CD4-positive, alpha-beta T cell treated with Interleukin-12 subunit alpha and Interleukin-12 subunit beta, for 1 hour (primary cell): Measurements from ENCODE around the gene CD74.
A peak's percentile ranks its signal among the peaks of the same experiment; 100 is the strongest.
"Not testable (repeated sequence)": the region's sequence is repeated elsewhere in the genome, so short reads cannot be mapped to it uniquely, and the experiment has no call there.

Experiments
- DNase-seq: peaks from one replicate; pipeline ENCODE4 v3.0.0-alpha.2; 2020

The CD74 gene

DNA sequence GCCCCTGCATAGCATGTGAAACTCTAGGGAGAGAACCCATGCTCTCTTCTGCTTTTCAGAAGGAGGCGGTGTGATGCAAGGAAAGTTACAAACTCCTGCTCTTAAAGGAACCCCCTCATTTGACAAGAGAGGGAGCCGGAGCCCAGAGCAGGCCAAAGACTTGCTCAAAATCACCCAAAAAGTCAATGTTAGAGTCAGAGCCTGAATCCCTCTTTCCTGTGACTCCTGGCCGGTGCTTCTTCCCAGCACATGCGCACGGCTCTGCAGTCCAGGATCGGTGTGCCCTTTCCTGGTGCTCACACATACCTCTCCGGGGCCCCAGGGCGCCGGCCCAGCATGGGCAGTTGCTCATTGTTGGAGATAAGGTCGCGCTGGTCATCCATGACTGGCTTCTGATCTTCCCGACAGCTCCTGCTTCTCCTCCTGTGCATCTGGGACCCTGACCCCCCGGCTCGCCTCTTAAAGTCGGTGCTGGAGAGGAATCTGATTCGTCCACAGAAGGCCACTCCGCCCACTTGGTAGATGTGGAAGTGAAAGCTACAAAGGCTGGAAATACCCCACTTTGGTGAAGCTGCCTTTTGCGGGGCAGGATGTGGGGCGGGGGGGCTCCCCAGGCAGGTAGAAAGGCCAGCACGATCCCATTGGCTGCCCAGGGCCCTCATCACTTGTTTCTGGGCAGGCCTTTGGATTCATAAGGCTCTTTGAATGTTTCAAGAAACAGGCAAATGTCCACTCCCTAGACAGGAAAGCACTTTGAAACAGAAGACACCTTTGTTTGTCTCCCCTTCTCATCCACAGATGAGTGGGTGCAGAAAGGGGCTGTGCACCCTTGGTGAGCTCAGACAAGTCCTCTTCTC is at the start of gene CD74:
Gene CD74, minus strand, starts transcription at position 592 of the 857 bp plus-strand sequence. Its CDS starts 161 bp downstream, at position 431.
- DNase-seq: peak; percentile 97

DNA sequence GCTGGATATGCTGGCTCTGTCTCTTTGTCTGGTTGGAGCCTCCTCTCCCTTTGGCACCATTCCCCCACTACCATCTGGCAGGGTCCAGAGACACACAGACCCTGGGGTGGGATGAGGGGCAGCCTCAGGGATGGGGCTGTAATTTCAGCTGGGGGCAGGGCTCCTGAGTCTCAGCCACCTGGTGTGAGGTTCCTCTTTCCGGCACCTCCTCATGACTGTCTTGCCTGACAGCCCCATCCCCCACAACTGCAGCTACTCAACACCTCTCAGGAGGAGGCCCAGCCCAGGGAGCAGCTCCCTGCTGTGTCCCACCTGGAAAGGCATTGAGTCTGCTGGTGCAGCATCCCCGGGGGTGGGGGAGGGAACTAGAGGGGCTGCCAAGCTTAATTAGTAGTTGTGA is 48.5 kb upstream of the CD74 start:
- DNase-seq: no peak

DNA sequence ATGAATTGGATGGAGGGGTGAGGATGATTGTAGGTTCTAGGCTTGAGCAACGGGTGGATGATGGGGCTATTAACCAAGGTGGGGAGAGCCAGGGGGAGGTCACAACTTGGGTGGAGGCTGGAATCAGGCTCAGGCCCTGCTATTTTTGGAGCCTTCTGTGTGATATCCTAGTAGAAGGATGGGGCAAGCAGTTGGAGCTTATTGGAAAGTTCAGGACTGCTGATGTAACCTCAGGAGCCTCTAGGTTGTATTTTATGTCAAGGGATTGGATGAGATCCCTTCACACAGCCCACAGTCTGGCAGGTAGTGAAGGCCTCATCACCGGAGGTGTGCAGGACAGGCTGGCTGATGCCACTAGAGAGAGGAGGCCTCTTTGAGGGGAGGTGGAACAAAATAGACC is 48.1 kb upstream of the CD74 start:
- no peak for DNase-seq

DNA sequence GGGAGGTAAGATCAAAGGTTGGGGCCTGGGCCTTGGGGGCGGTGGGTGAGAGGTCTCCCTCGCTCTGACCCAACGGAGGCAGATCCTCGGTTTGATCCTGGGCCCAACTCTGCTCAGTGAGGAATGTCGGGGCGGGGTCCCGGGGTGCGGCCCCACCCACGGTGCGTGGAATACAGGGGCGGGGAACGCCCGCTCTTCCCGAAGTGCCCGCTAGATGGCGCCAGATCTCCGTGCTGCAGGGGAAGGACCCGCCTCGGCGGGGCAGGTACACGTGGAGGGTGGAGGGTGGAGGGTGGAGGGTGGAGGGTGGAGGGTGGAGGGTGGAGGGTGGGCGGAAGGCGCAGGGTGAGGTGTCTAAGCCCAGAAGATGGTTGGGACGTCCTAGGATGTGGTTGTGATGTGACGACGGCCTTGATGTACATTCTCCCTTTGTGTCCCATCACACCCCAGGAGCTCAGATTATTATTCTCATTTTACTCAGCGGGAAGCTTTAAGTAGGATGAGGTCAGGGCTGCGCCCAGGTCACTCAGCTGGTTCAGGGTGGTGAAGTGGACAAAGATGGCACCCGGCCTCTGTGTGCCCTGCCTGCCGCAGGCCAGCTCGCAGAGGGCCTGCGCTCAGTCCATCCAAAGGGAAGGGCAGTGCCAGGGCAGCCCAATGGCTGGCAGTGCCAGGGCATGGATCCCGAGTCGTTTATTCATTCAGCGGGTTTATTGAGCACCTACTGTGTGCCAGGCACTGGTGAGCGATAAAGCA is 46.3 kb upstream of the CD74 start:
- DNase-seq: peak; percentile 87

DNA sequence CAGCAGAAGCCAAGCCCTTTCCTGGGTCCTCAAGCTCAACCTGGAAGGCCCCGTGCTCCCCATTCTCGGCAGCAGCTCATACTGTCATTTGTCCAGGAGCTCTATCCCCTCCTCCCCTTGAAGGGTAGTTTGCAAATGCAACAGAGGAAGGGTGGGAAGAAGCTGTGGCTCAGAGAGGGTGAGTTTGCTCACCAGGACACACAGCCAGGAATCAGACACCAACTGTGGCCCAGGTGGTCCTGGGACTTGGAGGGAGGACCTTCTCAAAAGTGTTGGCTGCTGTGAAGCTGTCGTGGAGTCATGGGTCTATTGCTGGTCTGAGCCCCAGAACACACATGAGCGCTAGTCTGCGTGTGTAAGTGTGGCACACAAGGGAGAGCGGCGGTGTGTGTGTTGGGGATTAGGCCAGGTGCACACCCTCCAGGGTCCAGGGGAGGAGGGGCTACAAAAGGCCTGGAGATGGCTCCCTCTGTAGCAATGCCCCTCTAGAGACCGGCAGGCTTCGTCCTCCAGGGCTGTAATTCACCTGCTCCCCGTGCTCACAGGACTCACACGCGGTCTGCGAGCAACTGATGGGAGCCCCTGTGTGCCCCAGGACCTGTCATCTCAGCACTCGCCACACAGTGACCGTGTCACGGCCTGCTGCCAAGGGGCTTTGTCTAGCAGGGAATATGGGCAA is 45.0 kb upstream of the CD74 start:
- no peak for DNase-seq

DNA sequence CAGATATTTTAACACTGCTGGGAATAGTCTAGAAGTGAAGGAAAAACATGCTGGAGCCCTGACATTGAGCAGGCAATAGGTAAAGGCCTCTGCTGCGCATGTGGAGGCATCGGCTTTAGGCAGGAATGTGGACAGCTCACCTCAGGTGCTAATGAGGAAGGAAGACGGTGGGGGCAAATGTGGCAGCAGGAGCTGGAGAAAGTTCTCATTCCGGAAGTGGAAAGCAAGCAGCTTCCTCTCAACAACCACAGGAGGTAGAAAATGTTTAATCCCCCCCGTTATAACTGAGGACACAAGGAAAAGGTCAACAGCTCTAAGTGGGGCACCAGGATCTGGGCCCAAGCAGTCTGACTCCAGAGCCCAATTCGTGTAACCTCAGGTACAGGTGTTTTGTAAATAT is 44.4 kb upstream of the CD74 start:
- no peak for DNase-seq

DNA sequence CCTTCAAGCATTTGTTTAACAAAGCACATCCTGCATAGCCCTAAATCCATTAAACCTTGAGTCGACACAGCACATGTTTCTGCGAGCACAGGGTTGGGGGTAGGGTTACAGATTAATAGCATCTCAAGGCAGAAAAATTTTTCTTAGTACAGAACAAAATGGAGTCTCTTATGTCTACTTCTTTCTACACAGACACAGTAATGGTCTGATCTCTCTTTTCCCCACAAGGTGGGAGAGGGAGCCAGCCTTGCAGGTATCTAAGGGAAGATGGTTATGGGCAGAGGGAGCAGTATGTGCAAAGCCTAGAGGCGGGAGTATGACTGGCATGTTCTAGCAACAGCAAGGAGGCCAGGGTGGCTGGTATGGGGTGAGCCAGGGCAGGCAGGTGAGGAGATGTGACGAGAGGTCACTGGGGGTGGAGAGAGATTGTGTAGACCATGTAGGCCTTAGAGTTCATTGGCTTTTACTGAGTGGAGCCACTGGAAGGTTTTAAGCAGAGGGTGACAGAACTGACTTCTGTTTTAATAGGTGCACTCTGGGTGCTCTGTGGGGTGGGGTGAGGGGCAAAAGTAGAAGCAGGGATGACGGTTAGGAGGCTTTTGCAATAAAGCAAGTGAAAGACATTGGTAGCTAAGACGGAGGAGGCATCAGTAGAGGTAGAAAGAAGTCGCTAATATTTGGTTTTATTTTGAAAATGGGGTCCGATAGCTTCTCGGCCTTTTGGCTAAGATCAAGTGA is 42.0 kb upstream of the CD74 start:
- DNase-seq: no peak

DNA sequence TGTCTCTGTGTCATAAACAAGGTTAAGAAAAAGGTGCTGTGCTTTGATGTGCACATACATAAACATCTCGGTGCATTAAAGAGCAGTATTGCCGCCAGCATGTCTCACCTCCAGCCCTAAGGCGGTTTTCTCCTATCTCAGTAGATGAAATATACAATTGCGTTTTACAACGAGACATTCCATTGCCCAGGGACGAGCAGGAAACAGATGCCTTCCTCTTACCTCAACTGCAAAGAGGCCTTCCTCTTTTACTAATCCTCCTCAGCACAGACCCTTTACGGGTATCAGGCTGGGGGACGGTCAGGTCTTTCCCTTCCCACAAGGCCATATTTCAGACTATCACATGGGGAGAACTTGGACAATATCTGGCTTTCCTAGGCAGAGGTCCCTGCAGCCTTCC is 41.3 kb upstream of the CD74 start:
- not testable (repeated sequence) for DNase-seq

DNA sequence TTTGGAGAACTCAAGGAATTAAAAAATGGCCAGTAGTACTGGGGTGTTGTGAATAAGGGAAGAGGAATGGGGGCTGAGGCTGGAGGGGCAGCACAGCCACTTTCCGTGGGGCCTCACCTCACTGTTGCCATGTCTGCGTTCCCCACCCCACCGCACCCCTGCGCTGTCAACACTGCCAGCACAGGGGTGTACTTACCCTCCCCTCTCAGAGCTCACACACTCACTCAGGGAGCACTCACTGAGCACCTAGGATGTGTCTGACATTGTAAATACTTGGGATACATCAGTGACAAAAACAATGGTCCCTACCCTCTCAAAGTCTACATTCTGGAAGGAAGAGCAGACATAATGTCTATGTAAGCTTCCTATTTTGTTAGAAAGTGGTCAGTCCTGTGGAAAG is 40.2 kb upstream of the CD74 start:
- no peak for DNase-seq

DNA sequence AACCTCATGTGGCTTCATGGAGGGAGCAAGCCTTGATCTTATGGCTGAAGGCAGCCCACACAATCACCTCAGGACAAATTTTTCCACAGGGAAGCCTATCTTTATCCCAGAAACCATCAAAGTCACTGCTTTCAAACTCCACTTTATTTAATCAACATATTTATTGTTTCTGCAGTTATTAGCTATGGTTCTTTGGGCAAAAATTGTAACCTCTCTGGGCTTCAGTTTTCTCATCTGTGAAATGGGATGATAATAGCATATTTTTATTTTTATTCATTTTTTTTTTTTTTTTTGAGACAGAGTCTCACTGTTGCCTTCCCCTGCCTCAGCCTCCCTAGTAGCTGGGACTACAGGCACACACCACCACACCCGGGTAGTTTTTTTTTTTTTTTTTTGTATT is 38.9 kb upstream of the CD74 start:
- no peak for DNase-seq

DNA sequence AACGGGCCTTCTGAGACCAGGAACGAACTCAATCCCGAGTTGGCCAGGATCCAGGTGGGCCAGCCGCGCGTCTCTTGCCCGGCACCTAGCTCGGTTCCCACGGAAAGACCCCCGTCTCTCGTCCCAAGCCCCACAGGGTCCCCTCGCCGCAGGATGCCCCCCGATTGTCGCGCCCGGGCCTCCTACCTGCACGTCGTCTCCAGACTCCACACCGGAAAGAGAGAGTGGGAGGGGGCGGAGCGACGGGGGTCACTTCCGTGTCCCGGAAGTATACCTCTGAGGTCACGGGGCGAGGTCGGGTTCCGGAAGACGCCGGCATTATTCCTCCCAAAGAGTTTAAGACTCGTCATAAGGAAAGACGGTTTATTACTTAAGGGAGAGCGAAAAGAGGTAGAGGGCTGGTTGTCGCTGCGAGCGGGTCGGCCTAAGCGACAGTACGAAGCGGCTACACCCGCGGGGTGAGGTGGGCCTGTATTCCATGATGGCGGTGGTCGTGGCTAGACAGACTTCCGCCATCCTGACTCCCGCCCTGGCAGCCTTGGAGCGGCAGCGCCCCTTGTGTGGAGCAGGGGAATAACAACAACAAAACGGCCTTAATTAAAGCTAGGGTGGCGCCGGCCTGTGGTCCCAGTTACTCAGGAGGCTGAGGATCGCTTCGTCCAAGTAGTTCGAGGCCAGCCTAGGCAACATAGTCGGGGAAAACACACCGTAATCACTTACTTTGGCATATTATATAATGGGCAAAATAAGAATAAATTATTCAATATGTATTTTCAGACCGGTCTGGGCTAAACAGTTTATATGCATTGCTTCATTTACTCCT is 37.0 kb upstream of the CD74 start, which contains the start of gene RPS14:
Gene RPS14, minus strand, starts transcription at position 223 of the 823 bp plus-strand sequence. CDS start 2,006 bp downstream, outside the sequence.
- peak; percentile 93 for DNase-seq

DNA sequence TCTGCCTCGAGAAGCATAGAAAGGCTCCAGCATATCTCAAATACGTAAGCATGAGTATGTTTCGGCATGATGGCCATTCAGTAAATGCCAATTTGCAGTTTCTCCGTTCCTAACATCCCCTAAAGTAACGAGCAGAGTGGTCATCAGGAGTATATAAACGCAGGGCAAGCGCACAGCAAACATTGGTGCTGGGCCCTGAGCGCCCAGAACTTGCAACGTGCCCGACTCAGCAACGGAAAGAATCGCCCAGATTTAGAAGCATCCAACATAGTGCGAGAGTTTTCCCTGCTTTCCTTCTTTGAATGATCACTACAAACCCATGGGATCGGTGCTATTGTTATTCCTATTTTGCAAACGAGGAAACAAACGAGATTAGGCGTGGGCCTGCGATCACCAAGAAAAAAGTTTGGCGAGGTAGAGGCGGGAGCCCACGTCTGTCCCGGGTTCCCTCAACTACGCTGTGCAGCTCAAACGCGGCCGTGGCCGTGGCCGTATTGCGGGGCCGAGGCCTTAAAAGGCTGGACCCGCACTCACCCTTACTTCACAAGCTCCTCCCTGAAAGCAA is 36.3 kb upstream of the CD74 start:
- DNase-seq: no peak

DNA sequence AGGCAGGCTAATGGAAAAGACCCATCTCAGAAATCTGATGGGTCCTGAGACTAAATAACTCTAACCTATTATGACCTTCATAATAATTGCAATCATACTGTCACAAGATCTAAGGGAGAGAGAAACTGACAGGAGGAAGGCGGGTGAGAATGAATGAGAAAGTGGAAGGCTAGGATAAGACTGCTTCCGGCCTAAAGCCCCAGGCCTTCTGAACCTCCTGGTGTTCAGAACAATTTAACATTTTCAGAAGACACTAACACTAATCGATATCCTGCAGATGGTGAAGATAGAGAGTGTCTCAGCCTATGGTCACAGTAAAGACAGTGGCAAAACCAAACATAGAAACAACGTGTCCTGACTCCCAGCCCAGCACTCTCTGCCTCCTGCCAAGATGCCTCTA is 35.6 kb upstream of the CD74 start:
- no peak for DNase-seq

DNA sequence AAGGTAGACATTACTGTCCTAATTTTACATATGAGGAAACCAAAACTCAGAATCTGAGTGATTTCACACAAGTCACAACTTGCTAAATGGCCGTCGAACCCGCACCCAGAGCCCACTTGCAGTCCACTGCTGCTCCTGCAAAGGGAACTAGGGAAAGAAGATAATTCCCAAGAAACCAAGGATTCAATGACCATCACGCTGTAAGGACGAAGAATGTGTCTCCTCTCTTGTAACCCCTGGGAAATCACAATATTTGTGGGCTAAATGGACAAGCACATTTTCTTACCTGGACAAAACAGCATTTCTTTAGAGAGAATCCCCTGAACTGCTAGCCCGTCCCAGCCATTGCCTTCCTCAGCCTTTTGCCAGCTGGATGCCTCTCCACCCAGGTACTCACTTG is 34.5 kb upstream of the CD74 start:
- no peak for DNase-seq

DNA sequence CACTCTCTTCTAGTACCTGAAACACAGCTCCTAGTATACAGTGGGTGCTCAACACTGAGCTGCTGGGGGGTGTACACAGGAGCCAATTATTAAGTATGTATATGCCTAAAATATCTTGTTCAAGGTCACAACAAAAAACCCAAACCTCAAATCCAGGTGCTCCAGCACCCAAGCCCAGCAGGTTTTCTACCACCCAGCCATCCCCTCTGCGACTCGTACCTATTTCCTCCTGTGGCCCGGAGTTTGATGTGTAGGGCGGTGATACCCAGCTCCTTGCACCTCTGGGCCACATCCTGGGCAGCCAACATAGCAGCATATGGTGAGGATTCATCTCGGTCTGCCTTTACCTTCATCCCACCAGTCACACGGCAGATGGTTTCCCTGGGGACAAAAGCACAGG is 33.9 kb upstream of the CD74 start:
- no peak for DNase-seq

DNA sequence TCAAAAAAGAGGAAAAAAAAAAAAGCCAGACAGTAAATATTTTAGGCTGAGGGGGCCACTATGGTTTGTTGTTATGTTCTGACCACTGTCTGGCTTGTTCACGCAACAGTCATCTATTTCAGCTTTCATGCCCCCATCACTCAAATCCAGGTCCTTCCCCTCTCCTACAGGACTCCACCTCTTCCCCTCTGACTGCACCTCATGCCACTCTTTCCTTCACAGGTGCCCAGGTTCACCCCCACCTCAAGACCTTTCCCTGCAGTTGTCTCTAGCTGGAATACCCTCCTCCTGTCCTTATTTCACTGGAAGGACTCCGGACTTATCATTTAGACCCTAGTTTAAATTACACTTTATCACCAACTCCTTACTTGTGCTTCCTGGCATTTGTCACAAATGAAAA is 33.4 kb upstream of the CD74 start:
- DNase-seq: no peak

DNA sequence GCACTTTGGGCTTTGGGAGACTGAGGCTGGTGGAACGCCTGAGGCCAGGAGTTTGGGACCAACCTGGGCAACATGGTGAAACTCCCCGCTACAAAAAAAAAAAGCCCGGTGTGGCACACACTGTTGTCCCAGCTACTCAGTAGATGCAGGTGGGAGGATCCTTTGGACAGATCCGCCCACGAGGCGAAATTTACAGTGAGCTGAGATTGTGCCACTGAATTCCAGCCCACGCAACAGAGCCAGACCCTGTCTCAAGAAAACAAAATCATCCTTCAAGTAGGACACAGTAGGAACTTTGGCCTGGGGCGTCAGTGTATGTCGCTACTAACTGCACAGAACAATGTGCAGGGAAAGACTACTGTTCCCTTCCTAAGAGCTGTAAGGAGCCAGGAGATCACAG is 32.1 kb upstream of the CD74 start:
- DNase-seq: no peak

DNA sequence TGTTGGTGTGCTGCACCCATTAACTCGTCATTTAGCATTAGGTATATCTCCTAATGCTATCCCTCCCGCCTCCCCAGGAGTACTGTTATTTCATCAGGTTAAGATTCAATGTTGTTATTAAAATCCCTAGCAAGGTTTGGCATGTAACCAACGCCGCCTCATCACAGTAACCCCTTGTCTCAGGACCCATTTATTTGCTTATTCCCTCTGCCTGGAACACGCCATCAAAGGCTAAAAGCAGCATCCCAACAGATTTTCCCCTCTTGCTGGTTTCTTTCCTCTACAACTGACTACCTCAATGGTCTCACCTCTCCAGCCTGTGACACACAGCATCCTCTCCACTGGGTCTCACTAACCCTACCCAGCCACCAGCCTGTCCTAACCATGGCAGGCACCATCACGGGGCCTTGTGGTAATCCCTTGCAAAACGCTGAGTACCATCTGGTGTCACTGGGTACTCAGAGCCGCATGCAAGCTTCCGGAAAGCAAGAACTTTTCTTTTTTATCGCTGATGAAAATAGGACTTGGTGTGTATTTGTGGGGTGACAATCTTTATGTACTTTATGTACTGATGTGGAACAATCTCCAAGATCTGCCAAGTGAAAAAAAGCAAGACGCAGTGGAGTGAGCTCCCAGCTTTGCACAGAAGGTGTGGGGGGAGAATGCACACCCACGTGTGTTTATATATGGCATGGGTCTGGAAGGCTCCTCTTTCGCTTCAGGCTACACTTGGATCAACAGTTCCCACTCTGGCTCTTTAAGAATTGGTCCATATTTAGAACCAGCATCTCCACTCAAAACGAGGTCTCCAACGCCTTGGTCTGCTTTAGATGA is 30.7 kb upstream of the CD74 start:
- DNase-seq: no peak

DNA sequence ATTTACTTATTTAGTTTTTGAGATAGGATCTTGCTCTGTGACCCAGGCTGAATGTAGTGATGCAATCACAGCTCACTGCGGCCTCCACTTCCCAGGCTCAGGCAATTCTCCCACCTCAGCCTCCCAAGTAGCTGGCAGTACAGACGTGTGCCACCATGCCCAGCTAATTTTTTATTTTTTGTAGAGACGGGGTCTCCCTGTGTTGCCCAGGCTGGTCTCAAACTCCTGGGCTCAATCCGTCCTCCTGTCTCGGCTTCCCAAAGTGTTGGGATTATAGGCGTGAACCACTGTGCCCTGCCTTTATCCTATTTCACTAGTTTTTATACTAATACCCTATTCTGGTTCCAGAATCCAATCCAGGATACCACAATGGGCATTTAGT is 30.0 kb upstream of the CD74 start:
- DNase-seq: no peak

DNA sequence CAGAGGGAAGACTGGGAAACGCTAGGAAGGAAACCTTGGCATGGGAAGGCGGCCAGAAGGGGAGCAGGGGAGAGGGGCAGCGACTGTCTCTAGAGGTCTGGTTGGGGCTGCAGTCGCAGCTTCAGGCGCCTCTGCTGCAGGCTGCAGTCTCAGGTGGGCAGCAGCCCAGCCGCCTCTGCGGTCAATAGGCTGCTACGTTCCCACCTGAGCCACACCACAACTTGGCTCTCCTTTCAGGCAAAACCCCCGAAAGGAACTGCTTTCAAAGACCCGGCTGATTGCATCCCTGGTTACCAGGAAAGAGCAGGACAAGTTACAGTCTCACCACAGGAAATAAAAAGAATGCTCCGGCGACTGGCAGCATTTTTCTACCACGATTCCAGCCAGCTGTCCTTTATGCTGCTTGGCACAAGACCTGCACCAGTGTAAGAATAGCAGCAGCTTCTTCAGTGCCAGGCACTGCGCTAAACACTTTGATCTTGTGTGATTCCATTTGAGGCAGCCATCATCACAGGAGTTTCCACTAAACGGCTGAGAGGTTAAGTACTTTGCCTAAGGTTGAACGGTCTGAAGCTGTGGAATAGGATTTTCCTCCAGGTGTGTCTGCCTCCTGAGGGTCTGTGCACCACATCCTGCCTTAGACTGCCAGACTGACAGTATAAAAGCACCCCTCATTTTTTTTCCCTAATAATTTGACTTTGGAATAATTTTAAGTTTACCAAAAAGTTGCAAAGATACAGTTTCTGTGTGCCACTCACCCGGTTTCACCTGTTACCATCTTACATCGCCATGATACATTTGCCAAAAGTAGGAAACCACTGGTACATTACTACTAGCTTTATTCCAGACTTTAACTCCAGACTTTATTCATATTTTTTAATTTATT is 29.3 kb upstream of the CD74 start:
- no peak for DNase-seq
